Activated CD8-positive, alpha-beta memory T cell treated with anti-CD3 and anti-CD28 coated beads for 48 hours (primary cell): ENCODE data around the gene RRAGD.

ENCODE experiments used
- DNase-seq, 3 experiments: peaks; one replicate each; pipeline ENCODE4 v3.0.0-alpha.2; 2020; ENCODE audit warnings: low read depth in 2 of 3, low spot score in 2 of 3

The RRAGD gene

DNA sequence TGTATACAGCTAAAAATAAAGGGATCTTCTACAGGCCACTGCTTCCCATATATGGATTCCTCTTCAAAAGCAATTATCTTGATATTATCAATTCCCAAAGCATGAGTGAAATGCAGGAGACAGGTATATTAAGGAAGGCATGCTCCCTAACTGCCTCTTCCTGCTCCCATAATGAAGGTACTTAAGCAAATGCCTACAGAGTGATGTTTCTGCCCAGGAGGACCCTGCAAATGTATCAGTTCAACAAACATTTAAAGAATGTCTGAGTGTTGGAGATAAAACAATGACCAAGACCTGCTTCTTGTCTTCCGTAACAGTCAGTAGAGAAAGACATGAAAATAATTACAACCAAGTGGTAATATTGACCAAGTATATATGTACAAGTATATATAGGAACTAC is 63.7 kb downstream of the RRAGD start:
- DNase-seq, result no peak

DNA sequence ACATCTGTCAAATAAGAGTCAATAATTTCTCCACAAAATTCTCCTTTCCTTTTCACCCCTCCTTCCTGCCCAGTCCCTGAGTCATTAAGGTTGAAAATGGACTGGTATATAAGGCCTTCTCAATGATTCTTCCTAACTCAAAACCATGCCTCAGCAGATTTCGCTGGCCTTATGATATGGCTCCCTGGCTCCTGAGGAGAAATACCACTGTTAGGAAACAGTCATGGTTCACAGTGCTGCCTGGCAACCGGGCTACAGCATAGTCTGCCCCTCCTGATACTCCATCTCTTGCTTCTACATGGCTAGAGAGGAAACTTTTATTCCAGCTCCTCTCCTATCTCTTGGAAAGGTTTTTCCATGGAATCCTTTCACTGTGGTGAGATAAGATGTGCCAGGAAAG is 64.2 kb downstream of the RRAGD start:
- DNase-seq, result no peak

DNA sequence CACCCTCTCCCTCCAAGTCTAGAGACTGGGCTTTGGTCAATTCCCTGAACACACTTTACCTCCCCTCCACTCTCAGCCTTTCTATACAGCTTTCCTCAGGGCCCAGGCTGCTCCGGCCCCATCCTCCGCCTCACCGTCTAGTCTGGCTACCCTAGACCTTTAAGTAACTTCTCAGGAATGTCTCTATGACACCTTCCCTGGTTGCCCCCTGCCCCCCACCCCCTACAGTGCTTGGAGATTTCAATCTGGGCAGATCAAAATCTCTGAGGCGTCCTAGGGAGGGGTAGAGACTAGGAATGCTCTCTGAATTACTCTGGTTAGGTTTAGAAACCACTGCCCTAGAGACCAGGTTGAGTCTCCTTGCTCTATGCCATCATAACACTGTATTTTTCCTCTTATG is 65.6 kb downstream of the RRAGD start:
- no peak for DNase-seq

- no peak for DNase-seq
Observed at GRCh38 chr6:89339565-89339964, 72.5 kb downstream of the RRAGD start.

DNA sequence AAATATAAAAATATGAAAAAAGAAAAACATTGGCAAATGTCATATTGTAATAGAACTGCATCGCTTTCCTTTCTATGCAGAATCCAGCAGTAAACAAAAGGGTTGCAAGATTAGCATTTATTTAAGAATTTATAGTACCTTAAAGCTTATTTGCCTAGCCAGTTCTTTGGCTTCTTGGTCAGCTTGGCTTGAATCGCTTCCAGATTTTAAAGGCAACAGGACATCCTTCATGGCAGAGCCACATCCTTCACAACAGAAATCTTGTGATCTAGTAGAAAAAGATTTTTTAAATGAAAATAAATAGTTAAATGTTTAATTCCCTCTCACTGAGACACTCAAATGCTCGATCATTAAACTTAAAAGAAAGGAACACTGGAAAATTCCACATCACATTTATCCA is 76.9 kb downstream of the RRAGD start:
- no peak for DNase-seq

DNA sequence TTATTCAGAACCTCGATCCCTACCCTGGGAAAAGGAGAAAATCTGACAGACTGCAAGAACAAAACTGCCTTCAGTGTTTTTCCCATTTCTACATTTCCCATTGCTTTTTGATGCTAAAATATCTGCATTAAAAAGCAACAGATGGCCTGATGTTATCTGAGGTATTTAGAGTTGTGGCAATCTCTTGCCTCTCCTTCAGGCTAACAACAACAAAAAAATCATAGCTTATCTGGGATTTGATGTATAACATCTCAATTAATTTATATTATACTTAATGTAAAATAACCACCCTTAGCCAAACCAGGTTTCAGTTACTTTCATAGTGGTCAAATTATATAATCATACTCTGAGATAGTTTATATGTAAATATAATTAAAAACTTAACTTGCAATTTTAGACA is 81.2 kb downstream of the RRAGD start:
- no peak for DNase-seq

DNA sequence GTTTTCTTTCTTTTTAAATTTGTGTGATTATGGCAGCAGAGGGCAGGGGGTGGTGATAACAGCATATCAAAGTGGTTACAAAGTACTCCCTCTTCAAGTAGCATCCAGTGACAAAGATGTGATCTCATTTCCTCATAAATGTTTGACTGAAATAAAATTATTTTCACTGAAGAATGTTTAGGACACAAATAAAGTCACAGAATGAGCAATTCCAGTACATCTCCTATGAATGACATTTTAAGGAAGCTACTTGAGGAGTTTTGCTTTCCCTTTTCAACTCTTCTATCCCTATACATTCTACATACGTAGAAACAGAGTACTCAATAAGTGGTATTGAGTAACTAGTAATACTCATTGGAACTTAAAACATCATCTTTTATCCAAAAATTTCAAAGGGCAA is 83.1 kb downstream of the RRAGD start:
- no peak for DNase-seq

GRCh38 chr6:89324304-89324703 is 87.8 kb downstream of the RRAGD start:
- DNase-seq, result no peak

DNA sequence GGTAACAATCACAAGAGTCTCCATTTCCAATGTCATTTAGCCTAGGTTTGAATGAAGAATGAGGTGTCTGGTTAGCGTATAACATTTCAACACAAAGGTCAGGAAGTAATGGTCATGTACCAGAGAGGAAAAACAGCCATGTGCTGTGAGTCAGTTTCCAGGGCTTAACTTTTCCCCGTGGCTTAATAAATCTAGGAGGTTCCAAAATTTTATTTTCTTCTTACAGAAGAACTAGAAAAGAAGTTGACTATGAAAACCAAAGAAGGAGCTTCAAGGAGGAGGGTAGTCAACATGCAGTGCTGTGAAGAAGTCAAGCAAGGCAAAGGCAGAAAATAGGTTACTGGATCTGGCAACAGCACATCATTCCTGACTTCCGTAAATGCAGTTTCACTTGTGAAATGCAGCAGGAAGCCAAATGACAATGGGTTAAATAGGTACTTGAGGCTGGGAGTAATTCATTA is 88.5 kb downstream of the RRAGD start:
- DNase-seq, result no peak

GRCh38 chr6:89321131-89321970 is 90.7 kb downstream of the RRAGD start:
- DNase-seq, result no peak

- DNase-seq, result no peak
Observed at GRCh38 chr6:89320012-89320559, 92.0 kb downstream of the RRAGD start.

- no peak for DNase-seq
Observed at GRCh38 chr6:89317067-89317466, 95.0 kb downstream of the RRAGD start.

- no peak for DNase-seq
Observed at GRCh38 chr6:89315249-89315885, 96.7 kb downstream of the RRAGD start, which contains the start of gene GABRR2. GABRR2 (minus strand) TSS chr6:89315299; CDS start chr6:89315165, 134 bp downstream.

DNA sequence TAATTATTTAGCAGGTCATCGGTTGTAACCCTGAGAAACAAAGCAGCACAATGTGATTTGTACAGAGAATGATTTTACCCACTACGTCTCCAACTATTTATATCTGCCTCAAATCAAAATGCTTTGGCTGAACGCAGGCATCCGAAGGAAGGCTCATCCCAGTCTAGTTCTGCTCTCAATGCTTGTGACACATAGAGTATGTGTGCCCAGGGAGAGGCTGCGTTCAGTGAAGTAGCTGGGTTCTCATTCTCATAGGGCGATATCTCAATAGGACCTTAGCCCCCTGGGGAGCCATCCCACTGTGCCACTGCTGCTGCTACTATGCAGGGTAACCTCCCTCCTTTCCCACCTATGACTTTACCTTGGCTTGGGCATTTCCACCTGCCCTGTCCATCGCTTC is 97.4 kb downstream of the RRAGD start:
- DNase-seq, result no peak
